ENCODE data around the gene RHOT2.

DNA sequence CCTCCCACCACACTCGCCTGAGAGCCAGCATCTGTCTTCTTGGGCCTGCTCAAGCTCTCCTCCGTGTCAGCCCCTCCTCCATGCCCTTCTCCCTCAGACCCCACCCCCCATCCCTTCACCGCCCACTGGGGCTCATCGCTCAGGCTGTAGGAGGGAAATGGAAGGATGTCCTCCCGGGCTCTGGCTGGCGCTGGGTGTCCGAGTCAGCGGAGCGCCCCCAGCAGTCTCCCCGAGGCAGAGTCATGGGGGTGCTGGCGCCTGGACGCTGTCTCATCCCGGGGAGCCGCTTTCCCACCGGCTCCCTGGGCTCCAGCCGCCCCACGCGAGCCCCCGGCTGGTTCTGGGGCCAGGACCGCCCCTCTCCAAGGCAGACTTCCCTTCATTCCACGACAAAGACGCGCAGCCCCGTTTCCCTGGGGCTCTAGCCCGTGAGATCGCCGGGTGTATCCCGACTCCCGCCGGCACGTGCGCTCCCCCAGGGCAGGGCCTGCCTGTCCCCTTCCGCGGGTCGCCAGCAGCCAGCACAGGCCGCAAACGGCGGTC is 52.6 kb downstream of the RHOT2 start:
- no peak for TF ChIP-seq POLR2A (IDR thresholded peaks at IDR 0.05)
- TF ChIP-seq, protein P1, sequence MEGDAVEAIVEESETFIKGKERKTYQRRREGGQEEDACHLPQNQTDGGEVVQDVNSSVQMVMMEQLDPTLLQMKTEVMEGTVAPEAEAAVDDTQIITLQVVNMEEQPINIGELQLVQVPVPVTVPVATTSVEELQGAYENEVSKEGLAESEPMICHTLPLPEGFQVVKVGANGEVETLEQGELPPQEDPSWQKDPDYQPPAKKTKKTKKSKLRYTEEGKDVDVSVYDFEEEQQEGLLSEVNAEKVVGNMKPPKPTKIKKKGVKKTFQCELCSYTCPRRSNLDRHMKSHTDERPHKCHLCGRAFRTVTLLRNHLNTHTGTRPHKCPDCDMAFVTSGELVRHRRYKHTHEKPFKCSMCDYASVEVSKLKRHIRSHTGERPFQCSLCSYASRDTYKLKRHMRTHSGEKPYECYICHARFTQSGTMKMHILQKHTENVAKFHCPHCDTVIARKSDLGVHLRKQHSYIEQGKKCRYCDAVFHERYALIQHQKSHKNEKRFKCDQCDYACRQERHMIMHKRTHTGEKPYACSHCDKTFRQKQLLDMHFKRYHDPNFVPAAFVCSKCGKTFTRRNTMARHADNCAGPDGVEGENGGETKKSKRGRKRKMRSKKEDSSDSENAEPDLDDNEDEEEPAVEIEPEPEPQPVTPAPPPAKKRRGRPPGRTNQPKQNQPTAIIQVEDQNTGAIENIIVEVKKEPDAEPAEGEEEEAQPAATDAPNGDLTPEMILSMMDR (IDR thresholded peaks at IDR 0.05) = peak in 1 of 6 experiments; percentile 2

Measured in adrenal gland (tissue), 5 donors.